GM21381 (cell line): Measurements from ENCODE around the gene CLPTM1L.

Experiments used
- ATAC-seq: cut with Tn5 transposase; IDR thresholded peaks from one replicate; pipeline ENCODE4 v1.9.1; 2021; ENCODE audit warnings: mild to moderate bottlenecking, moderate library complexity; ENCODE audit not compliant: unreplicated experiment

CLPTM1L gene, protein sequence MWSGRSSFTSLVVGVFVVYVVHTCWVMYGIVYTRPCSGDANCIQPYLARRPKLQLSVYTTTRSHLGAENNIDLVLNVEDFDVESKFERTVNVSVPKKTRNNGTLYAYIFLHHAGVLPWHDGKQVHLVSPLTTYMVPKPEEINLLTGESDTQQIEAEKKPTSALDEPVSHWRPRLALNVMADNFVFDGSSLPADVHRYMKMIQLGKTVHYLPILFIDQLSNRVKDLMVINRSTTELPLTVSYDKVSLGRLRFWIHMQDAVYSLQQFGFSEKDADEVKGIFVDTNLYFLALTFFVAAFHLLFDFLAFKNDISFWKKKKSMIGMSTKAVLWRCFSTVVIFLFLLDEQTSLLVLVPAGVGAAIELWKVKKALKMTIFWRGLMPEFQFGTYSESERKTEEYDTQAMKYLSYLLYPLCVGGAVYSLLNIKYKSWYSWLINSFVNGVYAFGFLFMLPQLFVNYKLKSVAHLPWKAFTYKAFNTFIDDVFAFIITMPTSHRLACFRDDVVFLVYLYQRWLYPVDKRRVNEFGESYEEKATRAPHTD

DNA sequence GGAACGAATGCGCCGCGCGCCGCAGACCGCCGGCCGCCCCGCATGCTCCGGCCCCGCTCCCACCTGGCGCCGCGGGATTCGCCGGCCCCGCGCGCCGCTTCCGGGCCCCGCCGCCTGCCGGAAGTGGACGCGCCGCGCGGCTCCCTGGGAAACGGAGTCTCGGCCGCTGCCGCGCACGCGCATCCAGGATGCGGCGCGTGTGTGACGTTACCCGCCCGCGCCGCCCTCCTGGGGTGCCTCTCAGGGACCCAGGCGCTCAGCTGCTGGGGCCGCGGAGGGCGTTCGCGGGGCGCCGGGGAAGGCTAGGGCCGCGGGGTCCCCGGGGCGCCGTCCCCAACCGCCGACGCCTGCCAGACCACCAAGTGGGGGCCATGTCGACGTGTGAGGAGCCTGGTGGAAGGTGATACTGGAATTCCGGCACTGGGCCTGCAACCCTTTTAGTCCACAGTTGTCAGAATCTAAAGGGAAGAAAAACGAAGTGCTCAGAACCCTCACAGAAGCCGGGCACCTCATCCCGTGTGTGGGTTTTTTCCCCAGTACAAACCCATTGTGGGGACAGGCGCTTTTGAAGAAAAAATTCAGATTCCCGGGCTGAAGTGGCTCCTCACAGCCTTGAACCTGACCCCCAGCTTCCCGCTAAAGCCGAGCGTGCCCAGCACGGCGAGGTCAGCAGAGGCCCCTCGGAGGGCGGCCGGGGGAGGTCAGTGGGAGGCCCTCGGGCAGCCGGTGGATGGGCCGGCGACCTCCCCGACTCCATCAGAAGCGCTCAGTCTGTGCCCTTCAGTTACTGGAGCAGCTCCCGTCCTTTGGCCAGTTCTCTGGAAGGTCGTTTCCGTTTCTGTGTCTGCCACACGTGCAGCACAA is at the start of gene CLPTM1L:
Gene CLPTM1L (minus strand): TSS at position 125 of the 864 bp plus-strand sequence. CDS start 258 bp downstream, outside the sequence.
- peak; percentile 84 for ATAC-seq

DNA sequence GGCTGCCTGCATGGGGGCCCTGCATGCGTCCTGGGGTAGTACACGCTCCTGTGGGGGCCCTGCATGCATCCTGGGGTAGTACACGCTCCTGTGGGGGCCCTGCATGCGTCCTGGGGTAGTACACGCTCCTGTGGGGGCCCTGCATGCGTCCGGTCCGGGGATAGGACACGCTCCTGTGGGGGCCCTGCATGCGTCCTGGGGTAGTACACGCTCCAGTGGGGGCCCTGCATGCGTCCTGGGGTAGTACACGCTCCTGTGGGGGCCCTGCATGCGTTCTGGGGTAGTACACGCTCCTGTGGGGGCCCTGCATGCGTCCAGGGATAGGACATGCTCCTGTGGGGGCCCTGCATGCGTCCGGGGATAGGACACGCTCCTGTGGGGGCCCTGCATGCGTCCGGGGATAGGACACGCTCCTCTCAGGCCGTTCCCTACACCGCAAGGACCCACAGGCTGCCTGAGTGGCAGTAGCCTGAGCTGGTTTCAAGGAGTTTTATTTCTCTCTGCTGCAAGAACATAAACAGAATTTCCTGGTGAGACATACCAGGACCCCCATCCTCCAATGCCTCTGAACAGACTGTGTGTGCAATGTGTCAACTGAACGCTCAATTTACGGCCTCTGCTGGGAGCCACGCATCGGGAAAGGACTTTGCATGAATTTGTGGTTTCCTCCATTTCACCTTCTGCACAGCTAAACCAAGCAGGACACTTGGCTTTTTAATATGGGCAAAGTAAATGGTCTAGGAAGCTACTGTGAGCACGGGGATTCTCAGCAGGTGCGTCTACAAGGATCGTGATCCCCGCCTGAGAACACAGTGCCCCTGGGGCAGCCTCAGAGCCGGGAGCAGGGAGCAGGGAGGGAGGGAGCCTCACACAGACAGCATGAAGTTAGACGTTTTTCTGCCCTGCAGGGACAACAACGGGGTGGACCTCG is 48.9 kb upstream of the CLPTM1L start:
- ATAC-seq = no peak

DNA sequence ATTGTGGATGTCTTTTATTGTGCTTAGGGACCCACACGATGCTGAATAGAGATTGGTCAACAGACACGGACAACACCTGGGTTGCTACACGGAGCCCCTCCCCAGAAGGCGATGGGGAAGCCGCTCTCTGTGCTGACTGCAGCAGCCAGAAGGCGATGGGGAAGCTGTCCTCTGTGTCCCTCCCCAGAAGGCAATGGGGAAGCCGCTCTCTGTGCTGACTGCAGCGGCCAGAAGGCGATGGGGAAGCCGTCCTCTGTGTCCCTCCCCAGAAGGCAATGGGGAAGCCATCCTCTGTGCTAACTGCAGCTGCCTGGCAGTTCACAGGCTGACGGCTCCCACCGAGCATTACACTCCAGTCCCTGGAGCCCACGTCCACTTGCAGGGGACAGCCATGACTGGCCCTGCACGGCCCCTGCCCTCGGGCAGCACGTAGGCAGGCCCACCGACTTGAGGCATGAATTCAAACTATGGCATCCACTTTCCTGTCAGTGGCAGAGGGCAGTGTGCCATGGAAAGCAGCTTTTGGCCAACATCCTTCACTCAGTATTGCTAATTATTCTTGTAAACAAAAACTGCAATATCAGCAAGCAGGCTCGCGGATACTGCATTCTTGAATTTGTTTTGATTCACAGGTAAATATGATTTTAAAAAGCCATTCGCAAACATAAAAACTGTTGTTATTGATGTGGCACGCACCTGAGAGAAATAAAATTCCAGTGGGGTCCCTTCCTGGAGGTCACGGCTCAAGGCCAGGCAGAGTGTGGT is 48.1 kb upstream of the CLPTM1L start:
- no peak for ATAC-seq

DNA sequence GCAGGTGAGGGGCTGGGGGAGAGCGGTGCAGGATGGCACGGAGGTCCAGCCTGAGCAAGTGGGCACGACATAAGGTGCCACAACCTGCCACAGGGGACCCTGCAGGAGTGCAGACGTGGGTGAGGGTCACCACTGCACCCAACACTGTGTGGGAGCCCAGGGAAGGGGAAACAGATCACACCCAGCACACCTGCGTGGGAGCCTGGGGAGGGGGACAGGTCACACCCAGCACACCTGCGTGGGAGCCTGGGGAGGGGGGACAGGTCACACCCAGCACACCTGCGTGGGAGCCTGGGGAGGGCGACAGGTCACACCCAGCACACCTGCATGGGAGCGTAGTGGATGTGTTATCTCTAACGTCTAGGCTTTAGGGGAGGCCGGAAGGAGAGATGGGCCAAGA is 47.4 kb upstream of the CLPTM1L start:
- ATAC-seq = no peak

DNA sequence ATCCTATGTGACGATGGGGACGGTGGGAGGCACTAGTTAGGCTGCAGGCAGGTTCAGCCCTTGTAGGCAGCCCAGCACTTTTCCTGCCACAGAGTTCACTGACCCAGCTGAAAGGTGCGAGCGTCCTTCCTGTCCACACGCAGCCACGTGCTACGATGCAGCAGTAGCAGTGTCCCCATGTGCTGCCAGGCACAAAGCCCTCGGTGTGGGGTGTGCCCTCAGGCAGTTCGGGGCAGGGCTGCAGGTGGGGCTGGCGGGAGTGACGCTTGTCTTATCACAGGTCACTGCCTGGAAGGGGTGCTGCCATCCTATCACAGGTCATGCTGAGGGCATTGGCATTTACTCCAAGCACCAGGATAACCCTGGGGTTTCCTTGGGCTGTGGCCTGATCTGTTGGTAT is 46.8 kb upstream of the CLPTM1L start:
- ATAC-seq = no peak

DNA sequence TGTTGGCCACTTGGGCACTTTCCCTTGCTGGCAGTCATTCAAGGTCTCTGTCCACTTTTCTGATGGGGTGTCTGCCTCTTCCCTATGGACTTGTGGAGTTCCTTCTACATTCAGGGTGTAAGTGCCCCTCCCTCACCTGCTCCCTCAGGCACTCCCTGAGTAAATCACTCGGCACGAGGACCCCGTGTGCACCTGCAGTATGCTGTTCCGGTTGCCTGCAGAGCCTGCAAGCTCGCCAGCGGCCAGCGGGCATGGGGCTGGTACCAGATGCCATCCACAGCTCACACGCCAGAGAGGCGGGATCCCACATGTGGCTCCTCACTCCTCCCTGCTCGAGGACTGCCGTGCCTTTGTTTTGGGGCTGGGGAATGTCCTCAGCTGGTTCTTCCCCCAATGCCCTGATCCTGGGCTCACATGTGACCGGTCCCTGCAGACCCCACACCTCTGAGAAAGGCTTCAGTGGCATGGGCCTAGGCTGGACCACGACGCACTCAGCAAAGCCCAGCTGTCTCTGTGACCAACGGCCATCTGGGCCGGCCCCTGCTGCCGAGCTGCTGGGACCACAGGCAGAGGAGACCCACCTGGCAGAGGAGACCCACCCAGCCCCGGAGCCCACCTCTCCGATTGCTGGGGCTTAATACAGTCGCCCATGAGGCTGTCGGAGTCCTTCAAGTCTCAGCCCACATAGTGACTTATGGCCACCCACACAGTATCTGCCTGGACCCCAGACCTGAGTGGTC is 46.1 kb upstream of the CLPTM1L start:
- no peak for ATAC-seq

DNA sequence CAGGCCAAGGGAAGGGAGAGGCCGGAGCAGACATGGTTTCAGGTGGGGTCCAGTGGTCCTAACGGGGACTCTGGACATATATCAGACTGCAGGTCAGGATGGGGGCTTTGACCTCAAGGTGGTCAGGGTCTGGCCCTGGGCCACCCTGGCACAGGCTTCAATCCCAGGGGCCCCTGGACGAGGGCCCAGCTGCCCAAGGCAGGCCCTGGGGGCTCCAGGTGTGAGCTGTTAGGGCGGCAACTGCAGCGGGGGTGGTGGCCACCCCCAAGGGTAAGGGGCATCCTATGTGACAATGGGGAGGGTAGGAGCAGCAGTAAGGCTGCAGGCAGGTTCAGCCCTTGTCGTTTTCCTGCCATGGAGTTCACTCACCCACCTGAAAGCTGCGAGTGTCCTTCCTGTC is 45.4 kb upstream of the CLPTM1L start:
- no peak for ATAC-seq

DNA sequence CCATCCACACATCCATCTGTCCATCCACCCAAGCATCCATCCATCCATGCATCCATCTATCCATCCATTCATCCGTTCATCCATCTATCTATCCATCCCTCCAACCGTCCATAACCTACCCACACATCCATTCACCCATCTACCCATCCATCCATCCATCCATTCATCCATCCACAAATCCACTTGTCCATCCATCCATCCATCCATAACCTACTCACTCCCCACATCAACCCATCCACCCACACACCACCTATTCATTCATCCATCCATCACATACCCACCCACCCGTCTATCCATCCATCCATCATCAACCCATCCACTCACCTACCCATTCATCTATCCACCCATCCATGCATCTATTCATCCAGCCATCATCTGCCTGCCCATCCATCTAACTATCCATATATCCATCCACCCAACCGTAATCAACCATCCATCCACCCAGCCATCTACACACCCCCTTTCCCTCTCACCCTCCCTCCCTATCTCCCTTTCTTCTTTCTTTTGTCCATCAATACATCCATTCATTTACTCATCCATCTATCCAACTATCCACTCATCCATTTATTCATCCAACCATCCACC is 43.6 kb upstream of the CLPTM1L start:
- no peak for ATAC-seq

DNA sequence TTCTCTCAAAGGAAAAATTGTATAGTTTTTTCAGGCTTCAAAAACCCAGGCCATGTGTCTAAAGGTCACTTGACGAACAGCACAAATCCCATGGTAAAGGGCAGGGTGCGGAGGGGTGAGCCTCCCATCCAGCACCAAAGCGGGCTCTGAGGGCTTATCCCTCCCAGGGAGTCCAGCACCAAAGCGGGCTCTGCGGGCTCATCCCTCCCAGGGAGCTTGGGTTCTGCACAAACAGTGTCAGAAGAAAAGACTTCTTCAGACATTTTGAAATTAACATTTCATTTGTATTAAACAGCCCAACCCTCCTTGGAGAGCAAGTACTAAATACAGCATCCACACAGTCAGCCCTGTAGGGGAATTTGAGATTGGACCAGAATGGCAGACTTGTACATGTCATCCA is 43.0 kb upstream of the CLPTM1L start:
- ATAC-seq = no peak

DNA sequence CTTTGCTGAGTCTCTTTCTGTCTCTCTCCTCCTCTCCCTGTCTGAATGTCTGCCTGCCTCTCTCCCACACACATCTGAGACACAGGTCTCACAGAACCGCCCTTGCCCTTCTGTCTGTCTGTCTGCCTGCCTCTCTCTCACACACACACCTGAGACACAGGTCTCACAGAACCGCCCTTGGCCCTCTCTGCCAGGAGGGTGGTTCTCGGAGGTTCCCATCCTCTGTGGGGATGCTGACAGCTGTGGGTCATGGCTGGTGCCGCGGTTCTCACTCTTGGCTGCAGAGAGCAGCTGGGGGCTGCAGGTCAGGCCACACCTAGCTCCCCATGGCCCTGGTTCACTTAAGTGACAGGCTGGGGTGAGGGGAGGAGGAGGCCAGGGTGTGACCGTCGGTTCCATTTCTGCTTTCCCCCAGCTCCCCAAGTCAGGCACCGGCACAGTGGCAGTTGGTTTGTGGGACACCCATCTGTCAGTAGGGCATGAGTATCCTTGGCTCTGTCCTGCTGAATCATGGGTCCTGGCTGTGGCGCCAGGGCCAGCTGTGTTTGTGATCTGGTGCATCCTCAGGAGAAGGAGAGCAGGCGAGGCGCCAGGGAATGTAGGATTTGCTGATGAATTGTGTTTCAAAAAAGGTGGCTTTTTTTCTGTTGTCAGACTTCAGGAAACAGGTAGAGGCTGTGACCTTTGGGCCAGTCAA is 42.3 kb upstream of the CLPTM1L start:
- ATAC-seq = no peak

DNA sequence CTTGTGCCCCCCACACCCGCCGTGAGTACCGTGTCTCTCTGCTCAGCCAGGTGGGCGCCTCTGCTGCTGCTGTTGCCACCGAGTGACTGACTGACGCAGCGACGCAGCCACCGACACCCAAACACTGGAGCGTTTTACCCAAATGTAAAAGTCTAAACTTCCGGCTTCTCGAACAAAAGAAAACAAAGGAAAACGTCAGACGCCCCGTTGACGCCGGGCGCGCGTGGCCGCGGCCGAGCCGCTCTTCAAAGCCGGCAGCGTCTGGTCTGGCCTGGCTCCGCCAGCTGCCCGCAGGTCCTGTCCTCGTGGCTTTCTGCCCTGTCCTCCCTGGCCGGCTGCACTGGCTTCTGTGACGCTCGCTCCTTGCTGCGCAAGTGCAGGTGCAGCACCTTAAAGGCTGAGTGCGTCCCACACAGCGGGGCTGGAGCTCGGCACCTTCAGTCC is 41.4 kb upstream of the CLPTM1L start:
- ATAC-seq = peak; percentile 39

DNA sequence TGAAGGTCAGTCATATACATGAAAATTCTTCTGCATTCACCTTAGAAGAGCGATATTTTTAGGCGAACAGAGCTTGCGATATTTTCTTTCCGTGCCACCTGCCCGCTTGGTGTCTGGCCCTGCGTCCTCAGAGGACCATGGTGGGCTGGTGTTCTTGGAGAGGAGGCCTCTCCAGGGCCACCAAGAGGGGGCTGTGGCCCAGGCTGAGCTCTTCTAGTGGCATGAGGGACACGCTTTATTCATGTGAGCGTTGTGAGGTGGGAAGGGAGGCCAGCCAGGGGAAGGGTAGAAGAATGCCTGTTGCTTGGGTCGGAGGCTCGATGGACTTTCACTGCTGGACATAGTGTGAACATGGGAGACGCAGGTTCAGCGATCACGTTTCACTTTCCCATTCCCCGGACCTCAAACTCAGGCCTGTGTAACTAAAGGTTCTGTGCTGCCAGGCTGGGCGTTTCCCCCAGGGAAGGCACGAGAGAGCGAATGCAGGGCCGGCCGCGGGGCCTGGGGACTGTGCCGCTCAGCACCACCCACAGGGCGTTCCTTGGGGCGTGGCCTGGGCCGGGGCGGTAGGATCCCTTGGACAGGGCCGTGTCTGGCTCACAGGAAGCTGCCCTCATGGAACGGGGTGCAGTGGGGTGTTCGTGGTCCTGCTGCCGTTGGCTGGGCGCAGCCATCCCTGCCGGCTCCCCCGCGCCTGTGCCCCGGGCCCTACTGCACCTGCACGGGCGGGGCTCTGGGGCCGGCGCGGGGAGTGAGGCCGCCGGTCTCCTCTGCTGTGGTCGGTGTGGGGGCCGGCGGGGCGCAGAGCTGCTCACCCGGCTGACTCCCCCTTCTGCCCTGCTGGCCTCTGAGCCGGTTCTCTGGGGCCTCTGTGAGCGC is 40.7 kb upstream of the CLPTM1L start:
- peak; percentile 89 for ATAC-seq

DNA sequence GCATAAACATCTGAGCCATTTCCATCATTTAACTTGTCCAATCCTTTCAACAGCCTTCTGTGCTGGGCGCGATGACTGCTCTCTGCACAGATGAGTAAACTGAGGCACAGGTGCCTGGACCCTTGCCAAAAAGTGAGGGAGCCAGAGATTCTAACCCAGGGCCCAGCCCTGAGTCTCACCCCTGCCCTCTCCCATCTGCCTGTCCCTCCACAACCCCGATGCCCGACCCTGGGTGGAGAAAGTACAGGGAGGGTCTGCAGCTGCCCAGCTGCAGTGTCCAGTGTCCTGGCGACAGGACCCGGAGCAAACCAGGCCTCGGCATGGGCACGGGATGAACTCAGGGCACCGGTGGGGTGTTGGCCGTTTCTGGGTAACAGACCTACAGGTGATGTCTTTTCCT is 39.6 kb upstream of the CLPTM1L start:
- ATAC-seq = no peak

DNA sequence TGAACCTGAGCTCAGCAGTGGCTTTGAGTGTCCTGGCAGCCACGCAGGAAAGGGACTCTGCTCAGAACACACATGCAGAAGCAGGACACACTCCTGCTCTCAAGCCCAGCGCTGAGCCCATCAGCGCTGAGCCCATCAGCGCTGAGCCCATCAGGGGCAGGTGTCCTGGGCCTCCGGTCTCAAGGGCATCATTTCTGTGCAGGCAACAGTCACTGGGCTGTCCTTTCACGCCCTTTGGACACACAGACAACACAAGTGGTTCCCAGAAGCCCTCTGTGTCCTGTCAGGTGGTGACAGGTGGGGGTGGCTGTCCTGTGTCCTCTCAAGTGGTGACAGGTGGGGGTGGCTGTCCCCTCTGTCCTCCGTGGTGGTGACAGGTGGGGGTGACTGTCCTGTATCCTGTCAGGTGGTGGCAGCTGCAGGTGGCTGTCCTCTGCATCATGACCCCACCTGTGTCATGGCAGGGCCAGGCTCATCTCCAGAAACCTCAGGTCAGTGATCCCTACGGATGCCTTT is 39.0 kb upstream of the CLPTM1L start:
- ATAC-seq = no peak

DNA sequence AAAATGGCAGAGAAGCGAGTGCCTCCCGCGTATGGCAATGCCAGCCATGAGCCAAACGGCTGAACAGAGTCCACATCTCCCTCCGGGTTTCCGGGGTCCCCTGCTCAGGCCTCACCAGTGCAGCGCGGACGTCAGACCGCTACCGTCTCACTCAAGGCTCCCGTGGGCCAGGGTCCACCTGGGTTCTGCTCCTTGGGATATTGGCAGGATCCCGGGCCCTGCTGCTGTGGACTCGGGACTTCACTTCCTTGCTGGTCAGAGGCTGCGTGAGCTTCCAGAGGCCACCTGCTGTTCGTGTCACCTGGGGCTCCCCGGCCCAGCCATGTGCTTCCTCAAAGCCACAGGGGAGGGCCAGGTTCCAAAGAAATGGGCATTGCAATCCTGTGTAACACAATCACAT is 38.4 kb upstream of the CLPTM1L start:
- ATAC-seq = no peak

DNA sequence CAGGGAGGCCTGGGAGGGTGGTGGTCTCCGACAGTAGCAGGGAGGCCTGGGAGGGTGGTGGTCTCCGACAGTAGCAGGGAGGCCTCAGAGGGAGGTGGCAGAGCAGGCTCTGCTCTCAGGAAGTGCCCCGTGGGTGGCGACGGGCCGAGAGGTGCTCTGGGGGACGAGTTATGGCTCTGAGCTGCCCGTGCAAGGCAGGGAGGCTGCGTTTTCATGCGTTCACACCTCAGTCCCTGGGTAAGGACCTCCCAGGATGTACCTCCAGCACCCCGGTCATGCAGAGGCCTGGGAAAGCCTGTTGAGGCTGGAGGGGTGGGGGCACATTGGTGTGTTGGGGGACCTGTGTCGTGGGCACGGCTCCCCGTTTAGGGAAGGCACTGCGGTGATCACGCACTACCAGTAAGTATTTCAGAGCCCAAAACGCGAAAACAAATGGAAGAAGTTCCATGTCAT is 37.4 kb upstream of the CLPTM1L start:
- ATAC-seq = no peak
